H9 (cell line): Measurements from ENCODE around the gene ROBO3. TPM values are rescaled to one million over a fixed set of nuclear protein-coding genes. Genes with fewer than 3 reads are reported as not detected.

Source experiments
- DNase-seq: peaks from one replicate; pipeline ENCODE4 v3.0.0-alpha.2; 2017
- H2AFZ ChIP-seq: one replicate; pipeline ENCODE4 v1.6.1; 2013; ENCODE audit warnings: mild to moderate bottlenecking, low read length, control low read depth, moderate library complexity
- H2AK5ac ChIP-seq: 2 replicates; pipeline ENCODE4 v1.6.1; 2013; ENCODE audit warnings: low read length, control low read depth, mixed read lengths; ENCODE audit not compliant: insufficient read length
- H2BK120ac ChIP-seq: one replicate; pipeline ENCODE4 v1.6.1; 2013; ENCODE audit warnings: low read depth, mild to moderate bottlenecking, low read length, control low read depth, inconsistent platforms; ENCODE audit not compliant: poor library complexity, severe bottlenecking
- H2BK12ac ChIP-seq: 2 replicates; pipeline ENCODE4 v1.6.1; 2013; ENCODE audit warnings: low read length, control low read depth, mixed read lengths, low read depth; ENCODE audit not compliant: insufficient read length
- H2BK15ac ChIP-seq: 2 replicates; pipeline ENCODE4 v1.6.1; 2013; ENCODE audit warnings: low read depth, low read length, control low read depth
- H2BK20ac ChIP-seq: one replicate; pipeline ENCODE4 v1.6.1; 2013; ENCODE audit warnings: low read depth, mild to moderate bottlenecking, low read length, control low read depth, inconsistent platforms; ENCODE audit not compliant: poor library complexity, severe bottlenecking
- H2BK5ac ChIP-seq: 2 replicates; pipeline ENCODE4 v1.6.1; 2013; ENCODE audit warnings: low read length, control low read depth, mixed read lengths; ENCODE audit not compliant: insufficient read length
- H3K14ac ChIP-seq: 2 replicates; pipeline ENCODE4 v1.6.1; 2013; ENCODE audit warnings: low read length, control low read depth; ENCODE audit not compliant: insufficient read depth
- H3K18ac ChIP-seq: 2 replicates; pipeline ENCODE4 v1.6.1; 2013; ENCODE audit warnings: low read depth, mild to moderate bottlenecking, mixed read lengths, low read length, control low read depth; ENCODE audit not compliant: insufficient read length
- H3K23ac ChIP-seq: 2 replicates; pipeline ENCODE4 v1.6.1; 2013; ENCODE audit warnings: low read length, control low read depth, mixed read lengths, low read depth; ENCODE audit not compliant: insufficient read length
- H3K23me2 ChIP-seq: 2 replicates; pipeline ENCODE4 v1.6.1; 2013; ENCODE audit warnings: low read depth, mild to moderate bottlenecking, mixed read lengths, low read length, control low read depth; ENCODE audit not compliant: insufficient read length, poor library complexity, severe bottlenecking
- H3K27ac ChIP-seq: 2 replicates; pipeline ENCODE4 v1.5.1; 2013; ENCODE audit warnings: low read length, control low read depth, mixed read lengths, low read depth; ENCODE audit not compliant: insufficient read length
- H3K27me3 ChIP-seq: 2 replicates; pipeline ENCODE4 v1.6.1; 2013; ENCODE audit warnings: low read length, control low read depth, inconsistent platforms; ENCODE audit not compliant: insufficient read depth
- H3K4ac ChIP-seq: 2 replicates; pipeline ENCODE4 v1.6.1; 2013; ENCODE audit warnings: low read depth, mild to moderate bottlenecking, control low read depth, inconsistent platforms, low read length, moderate library complexity
- H3K4me1 ChIP-seq: 2 replicates; pipeline ENCODE4 v1.6.1; 2013; ENCODE audit warnings: low read length, control low read depth, inconsistent platforms; ENCODE audit not compliant: insufficient read depth
- H3K4me2 ChIP-seq: 2 replicates; pipeline ENCODE4 v1.6.1; 2013; ENCODE audit warnings: low read length, control low read depth, mixed read lengths; ENCODE audit not compliant: insufficient read length, insufficient read depth
- H3K56ac ChIP-seq: 2 replicates; pipeline ENCODE4 v1.6.1; 2013; ENCODE audit warnings: low read depth, mild to moderate bottlenecking, mixed read lengths, low read length, control low read depth; ENCODE audit not compliant: insufficient read length
- H3K79me1 ChIP-seq: 2 replicates; pipeline ENCODE4 v1.6.1; 2013; ENCODE audit warnings: low read depth, mild to moderate bottlenecking, moderate library complexity, low read length, control low read depth, inconsistent platforms; ENCODE audit not compliant: insufficient read depth, poor library complexity, severe bottlenecking
- H3K79me2 ChIP-seq: 2 replicates; pipeline ENCODE4 v1.6.1; 2013; ENCODE audit warnings: low read length, control low read depth, inconsistent platforms; ENCODE audit not compliant: insufficient read depth
- H3K9ac ChIP-seq: 2 replicates; pipeline ENCODE4 v1.6.1; 2013; ENCODE audit warnings: low read length, control low read depth, mixed read lengths; ENCODE audit not compliant: insufficient read length; ENCODE audit errors: extremely low read depth
- H3K9me3 ChIP-seq: one replicate; pipeline ENCODE4 v1.6.1; 2013; ENCODE audit warnings: low read depth, low read length, inconsistent platforms; ENCODE audit not compliant: control insufficient read depth
- H3T11ph ChIP-seq: one replicate; pipeline ENCODE4 v1.6.1; 2013; ENCODE audit warnings: mild to moderate bottlenecking, low read length, control low read depth, inconsistent platforms
- H4K20me1 ChIP-seq: one replicate; pipeline ENCODE4 v1.6.1; 2013; ENCODE audit not compliant: control insufficient read depth, insufficient read length, insufficient read depth
- H4K5ac ChIP-seq: 2 replicates; pipeline ENCODE4 v1.6.1; 2013; ENCODE audit warnings: low read depth, mild to moderate bottlenecking, mixed read lengths, low read length, control low read depth; ENCODE audit not compliant: insufficient read length
- H4K8ac ChIP-seq: replicated peaks from 2 replicates; pipeline ENCODE4 v1.6.1; 2013; ENCODE audit warnings: low read length, control low read depth, mixed read lengths, low read depth; ENCODE audit not compliant: insufficient read length
- H4K91ac ChIP-seq: 2 replicates; pipeline ENCODE4 v1.6.1; 2013; ENCODE audit warnings: low read depth, mild to moderate bottlenecking, moderate library complexity, mixed read lengths, low read length, control low read depth; ENCODE audit not compliant: insufficient read length
- H3K27ac Mint-ChIP-seq, 3 experiments: 2 replicates in 2 of 3; 3 replicates in 1 of 3; pipeline ENCODE4 v1.8.0; 2020 to 2021; ENCODE audit warnings: mixed read lengths in 3 of 3, mild to moderate bottlenecking in 1 of 3, moderate library complexity in 1 of 3
- H3K27me3 Mint-ChIP-seq: 2 replicates; pipeline ENCODE4 v1.8.0; 2021; ENCODE audit warnings: low read depth, mild to moderate bottlenecking, moderate library complexity, mixed read lengths
- H3K36me3 Mint-ChIP-seq, 3 experiments: 2 replicates in 2 of 3; 3 replicates in 1 of 3; pipeline ENCODE4 v1.8.0; 2020 to 2021; ENCODE audit warnings: low read depth in 3 of 3, mixed read lengths in 3 of 3; ENCODE audit not compliant: insufficient read depth in 1 of 3
- H3K4me1 Mint-ChIP-seq, 2 experiments: 2 replicates each; pipeline ENCODE4 v1.8.0; 2020; ENCODE audit warnings: mixed read lengths in 2 of 2
- H3K4me3 Mint-ChIP-seq, 2 experiments: 2 replicates in 1 of 2; 3 replicates in 1 of 2; pipeline ENCODE4 v1.8.0; 2020 to 2021; ENCODE audit warnings: mild to moderate bottlenecking in 2 of 2, mixed read lengths in 2 of 2, moderate library complexity in 1 of 2
- H3K9me3 Mint-ChIP-seq, 2 experiments: 2 replicates in 1 of 2; 3 replicates in 1 of 2; pipeline ENCODE4 v1.8.0; 2020; ENCODE audit warnings: mild to moderate bottlenecking in 2 of 2, mixed read lengths in 2 of 2, moderate library complexity in 1 of 2
- WGBS: extraction: QIAGEN DNeasy Blood & Tissue Kit; methylation state at CpG from one replicate; pipeline ENCODE4 v1.1.7; 2013; ENCODE audit warnings: missing lambda C conversion rate, low lambda C conversion rate, mixed read lengths; ENCODE audit not compliant: insufficient read length; ENCODE audit errors: extremely low coverage; 5-methylcytosine and 5-hydroxymethylcytosine counted together
- total RNA-seq: library from RNA; stranded (reverse); gene quantifications from 2 replicates; pipeline ENCODE4 v1.2.1, GENCODE V29; 2021
- TF ChIP-seq, protein P1 (sequence below): fragments of 200-600 bp; sonication (generic); conservative IDR thresholded peaks from 3 replicates; pipeline ENCODE4 v1.8.0; 2021; ENCODE audit warnings: antibody characterized with exemption, mild to moderate bottlenecking

ROBO3 gene
- total RNA-seq, 1 experiment from 2014 or later: 12.6 TPM

DNA sequence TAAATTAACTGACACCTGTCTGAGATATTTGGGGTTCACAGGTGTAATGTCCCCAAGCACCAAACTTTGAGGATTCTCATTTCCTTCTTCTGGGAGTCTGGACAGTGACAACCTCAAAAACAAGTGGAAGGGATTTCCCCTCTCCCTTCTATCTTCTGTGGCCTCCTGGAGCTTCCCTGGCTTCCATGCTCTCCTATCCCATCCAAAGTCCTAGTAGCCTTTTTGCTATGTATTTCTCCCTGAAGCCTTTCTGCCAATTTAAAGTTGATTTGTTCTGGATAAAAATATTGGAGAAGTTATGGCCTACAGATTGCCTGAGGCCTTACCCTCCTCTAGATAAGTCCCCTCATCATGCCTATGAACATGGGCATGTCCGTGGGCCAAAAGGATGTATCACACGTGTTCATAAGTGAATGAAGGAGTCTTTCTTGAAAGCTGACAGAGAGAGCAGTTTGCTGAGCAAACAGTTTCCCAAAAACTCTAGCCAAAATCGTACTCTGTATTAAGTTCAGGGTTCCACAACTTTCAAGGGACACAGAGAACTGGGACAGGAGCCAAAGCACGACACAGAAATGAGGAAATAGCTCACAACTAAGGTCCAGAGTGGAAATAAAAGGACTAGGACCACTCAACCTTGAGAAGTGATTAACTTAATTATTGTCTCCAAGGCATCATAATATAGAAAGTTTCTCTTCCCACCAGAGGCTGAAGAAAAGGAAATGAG, 63.9 kb downstream of the ROBO3 start:
- Histone ChIP-seq H3T11ph (no peak overlapping the region), H3K9me3 (no peaks in the 10 kb centered on the region), H3K56ac (no peak overlapping the region), H3K4me2 (no peak overlapping the region), H2BK5ac (no peak overlapping the region), H3K4me1 (no peaks in the 10 kb centered on the region), H4K8ac (no peak overlapping the region), H2AFZ (no peak overlapping the region), H2AK5ac (no peak overlapping the region), H3K79me2 (no peaks in the 10 kb centered on the region), H2BK20ac (no peak overlapping the region), H3K18ac (no peak overlapping the region), H4K91ac (no peak overlapping the region), H3K9ac (no peak overlapping the region), H3K23ac (no peak overlapping the region), H3K79me1 (no peaks in the 10 kb centered on the region), H3K23me2 (no peaks in the 10 kb centered on the region), H3K27ac (no peak overlapping the region), H3K14ac (no peak overlapping the region), H4K20me1 (no peaks in the 10 kb centered on the region), H2BK120ac (no peak overlapping the region), H2BK12ac (no peak overlapping the region), H2BK15ac (no peak overlapping the region), H3K4ac (no peak overlapping the region), H4K5ac (no peak overlapping the region), H3K27me3 (no peaks in the 10 kb centered on the region)
- WGBS: no CpG with 5 or more reads among the region's 4 CpGs
- peaks cover 29% of the 10 kb centered on the region for H3K27me3 Mint-ChIP-seq
- no peaks in the 10 kb centered on the region for H3K9me3 Mint-ChIP-seq
- no peak overlapping the region for H3K4me3 Mint-ChIP-seq
- H3K4me1 Mint-ChIP-seq: no peaks in the 10 kb centered on the region
- TF ChIP-seq, protein P1, sequence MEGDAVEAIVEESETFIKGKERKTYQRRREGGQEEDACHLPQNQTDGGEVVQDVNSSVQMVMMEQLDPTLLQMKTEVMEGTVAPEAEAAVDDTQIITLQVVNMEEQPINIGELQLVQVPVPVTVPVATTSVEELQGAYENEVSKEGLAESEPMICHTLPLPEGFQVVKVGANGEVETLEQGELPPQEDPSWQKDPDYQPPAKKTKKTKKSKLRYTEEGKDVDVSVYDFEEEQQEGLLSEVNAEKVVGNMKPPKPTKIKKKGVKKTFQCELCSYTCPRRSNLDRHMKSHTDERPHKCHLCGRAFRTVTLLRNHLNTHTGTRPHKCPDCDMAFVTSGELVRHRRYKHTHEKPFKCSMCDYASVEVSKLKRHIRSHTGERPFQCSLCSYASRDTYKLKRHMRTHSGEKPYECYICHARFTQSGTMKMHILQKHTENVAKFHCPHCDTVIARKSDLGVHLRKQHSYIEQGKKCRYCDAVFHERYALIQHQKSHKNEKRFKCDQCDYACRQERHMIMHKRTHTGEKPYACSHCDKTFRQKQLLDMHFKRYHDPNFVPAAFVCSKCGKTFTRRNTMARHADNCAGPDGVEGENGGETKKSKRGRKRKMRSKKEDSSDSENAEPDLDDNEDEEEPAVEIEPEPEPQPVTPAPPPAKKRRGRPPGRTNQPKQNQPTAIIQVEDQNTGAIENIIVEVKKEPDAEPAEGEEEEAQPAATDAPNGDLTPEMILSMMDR: no peak
- DNase-seq: no peak
- H3K36me3 Mint-ChIP-seq: no peaks in the 10 kb centered on the region; a peak in 1 of 7 replicates
- no peak overlapping the region for H3K27ac Mint-ChIP-seq
